GM18909 (cell line): Measurements from ENCODE around the gene B4GALT2.

ENCODE experiments used
- ATAC-seq: cut with Tn5 transposase; IDR thresholded peaks from one replicate; pipeline ENCODE4 v1.9.1; 2021; ENCODE audit warnings: mild to moderate bottlenecking; ENCODE audit not compliant: unreplicated experiment, poor library complexity

The B4GALT2 gene

GRCh38 chr1:43999455-43999854 is 20.4 kb downstream of the B4GALT2 start:
- ATAC-seq, result no peak

- ATAC-seq, result no peak
Observed at GRCh38 chr1:44000122-44000665, 21.2 kb downstream of the B4GALT2 start.

DNA sequence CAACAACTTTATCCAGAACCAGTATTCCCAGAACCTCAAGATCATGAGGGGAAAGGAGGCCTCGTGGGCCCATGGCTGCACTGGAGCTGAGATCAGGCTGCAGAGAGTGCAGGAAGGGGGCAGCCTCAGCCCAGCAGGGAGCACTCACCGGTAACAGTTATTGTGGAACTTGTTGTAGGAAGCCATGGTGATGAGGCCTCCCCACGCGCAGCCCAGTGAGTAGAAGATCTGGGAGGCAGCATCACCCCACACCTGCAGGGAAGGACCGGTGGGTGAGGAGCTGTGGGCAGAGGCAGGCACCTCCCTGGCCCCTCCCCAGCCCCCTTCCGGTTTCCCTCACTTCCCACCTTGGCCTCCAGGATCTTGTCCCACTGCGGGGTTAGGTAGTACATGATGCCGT is 23.2 kb downstream of the B4GALT2 start:
- ATAC-seq, result no peak

GRCh38 chr1:44002606-44003157 is 23.7 kb downstream of the B4GALT2 start:
- no peak for ATAC-seq

DNA sequence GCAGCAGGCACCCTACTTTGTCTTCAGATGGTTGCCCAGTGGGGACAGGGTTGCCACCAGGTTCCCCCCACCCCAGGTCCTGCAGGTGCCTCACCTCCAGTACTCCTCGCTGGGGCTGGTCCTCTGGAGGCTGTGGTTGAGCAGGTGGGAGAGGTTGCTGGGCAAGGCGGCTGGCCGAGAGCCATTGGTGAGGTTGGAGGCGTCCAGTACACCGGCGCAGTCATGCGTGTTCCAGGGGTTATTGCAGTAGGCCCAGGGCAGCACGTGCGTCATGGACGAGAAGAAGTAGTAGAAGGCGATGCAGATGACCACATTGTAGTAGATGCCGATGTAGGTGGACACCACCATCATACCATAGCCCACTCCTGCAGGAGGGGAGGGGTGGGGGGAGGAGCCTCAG is 29.2 kb downstream of the B4GALT2 start:
- no peak for ATAC-seq

DNA sequence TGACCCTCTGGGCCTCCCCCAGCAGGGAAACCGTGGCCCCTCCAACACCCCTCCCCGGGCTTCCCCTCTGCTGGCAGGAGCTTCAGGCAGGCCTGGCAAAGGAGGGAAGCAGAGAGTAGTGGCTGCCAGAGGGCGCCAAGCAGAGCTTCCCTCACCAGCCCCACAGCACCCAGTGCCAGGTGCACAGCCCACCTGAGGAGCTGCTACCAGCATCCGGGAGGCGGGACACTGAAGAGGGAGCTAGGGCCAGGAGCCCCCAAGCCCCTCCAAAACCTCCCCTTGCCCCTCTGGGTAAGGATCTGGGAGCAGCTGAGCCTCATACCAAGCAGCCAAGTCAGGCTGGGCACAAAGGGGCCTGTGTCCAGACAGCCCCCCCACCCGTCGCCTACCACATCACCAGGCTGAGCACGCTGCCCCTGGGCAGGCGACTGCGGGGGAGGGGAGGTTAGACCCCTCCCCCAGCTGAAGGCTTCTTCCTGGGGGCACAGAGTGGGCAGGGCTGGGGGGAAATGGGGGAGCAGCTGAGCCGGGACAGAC is 32.0 kb downstream of the B4GALT2 start:
- ATAC-seq, result no peak

DNA sequence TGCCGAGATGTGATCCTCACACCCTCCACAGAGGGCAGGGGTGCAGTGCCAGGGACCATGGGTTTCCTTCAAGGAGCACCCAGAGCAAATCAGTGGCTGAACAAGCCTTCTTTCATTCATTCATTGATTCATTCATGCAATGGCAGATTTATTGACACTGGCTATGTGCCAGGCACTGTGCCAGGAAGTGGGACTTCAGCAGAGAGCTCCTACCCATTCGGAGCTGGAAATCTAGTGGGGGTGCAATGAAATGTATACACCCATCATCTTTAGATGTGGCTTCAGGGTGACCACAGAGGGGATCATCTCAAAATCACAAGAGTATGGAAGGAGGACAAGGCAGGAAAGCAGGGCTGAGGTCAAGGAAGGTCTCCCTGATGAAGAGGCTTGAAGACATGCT is 33.4 kb downstream of the B4GALT2 start:
- no peak for ATAC-seq

GRCh38 chr1:44012941-44013609 is 34.1 kb downstream of the B4GALT2 start:
- ATAC-seq, result no peak

DNA sequence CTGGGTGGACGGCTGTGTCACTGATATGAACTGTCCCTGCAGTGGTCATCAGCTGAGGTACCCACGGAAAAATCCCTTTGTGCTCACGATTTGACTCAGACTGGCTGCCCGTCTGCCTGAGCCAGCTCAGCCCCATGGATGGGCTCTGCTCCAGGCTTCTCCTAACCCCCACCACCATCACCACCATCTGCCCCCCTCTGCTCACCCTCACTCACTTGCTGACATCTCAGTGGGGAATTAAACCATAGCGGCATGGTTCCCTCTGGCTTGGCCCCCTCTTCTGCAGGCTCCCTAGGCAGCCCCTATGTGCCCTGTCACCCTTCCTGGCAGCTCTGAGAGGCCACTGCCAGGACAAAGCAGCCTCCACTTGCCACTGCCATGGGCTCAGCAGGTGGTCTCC is 34.9 kb downstream of the B4GALT2 start:
- no peak for ATAC-seq

DNA sequence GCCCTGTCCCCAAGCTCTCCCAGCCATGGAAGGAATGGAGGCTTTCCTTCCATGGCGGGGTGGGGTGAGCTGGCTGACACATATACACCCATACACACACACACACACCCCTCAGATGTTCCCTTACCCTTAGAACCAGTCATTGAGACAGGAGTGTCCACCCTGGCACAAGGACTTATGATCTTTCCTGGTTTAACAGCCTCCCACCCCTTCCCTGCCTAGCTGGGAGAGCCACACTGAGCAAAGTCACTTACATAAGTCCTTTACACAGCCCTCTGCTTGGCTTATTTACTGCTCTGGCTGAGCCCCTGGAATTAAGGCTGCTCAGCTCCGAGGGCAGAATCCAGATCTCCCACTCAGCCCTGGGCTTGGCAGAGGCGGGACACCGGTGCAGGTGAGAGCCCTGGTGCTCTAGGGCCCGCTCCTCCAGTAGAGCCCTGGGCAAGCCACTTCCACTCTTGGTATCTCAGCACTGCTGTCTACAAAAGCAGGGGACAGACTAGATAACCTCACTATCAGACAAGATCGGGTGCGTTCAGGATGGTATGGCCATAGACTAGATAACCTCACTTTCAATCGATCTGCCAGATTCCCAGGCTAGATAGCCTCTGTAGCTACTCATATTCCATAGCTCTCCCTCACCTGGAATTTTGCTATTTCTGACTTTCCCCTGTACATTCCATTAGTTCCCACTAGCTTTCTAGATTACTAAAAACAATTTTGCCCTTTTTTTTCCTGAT is 35.5 kb downstream of the B4GALT2 start:
- ATAC-seq, result no peak

DNA sequence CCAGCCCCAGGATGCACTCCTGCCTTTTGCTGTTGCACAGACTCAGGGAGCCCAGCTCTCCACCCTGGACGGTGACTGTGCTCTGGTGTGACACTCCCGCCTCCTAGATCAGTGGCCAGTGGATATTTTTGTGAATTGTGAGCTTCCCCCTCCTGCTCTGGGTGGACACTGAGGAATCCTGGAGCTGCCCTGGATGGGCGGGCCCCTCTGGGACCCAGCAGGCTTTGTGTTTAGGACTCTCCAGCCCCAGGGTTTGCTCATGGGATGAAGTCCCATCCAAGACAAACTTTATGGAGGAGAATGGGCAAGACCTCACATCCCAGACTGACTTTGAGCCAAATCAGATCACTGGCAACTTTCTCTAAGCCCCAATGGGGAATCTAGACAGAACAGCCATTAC is 36.2 kb downstream of the B4GALT2 start:
- no peak for ATAC-seq

- no peak for ATAC-seq
Observed at GRCh38 chr1:44016041-44016889, 37.3 kb downstream of the B4GALT2 start.

DNA sequence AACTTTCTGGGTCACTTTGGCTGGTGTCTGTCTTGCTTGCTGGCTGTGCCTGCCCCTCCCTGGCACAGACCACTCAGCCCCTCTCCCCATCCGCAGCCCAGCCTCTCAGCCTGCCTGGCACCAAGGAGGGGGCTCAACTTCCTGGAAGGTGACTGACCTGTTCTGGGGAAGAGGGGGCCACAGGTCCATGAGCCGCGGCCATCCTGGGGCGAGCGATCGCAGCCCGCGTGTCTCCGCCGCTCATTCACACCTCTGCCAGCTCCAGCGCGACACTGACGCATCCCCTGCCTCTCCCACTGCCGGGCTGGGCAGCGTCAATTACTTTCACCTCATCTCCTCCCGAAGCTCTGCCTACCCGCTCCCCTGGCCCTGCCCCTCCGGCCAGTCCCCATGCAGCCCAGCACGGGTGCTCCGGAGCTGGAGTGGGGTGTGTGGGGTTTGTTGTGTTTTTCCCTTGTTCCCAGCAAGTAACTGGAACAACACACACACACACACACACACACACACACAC is 37.9 kb downstream of the B4GALT2 start:
- ATAC-seq, result no peak

DNA sequence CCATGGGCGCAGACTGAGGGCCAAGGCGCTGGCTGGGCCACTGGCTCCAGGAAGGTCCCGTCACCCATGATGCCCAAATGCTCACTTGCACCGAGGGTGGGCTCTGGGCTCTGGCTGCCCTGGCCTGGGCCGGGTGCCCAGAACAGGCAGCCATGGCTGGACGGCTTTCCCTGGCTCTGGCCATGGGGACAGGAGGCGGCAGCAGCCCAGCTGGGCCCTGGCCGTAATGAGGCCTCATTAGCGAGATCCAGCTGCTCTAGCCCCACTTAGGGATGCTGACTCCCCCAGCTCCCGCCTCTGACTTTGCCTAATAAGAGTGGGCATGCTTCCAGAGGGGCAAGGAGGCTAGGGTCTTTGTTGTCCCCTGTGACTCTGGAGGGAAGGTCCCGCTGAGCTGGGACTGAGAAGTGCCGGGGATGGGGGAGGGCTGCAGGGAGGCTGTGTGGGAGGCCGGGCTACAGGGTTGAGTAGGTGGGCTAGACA is 40.5 kb downstream of the B4GALT2 start:
- no peak for ATAC-seq

DNA sequence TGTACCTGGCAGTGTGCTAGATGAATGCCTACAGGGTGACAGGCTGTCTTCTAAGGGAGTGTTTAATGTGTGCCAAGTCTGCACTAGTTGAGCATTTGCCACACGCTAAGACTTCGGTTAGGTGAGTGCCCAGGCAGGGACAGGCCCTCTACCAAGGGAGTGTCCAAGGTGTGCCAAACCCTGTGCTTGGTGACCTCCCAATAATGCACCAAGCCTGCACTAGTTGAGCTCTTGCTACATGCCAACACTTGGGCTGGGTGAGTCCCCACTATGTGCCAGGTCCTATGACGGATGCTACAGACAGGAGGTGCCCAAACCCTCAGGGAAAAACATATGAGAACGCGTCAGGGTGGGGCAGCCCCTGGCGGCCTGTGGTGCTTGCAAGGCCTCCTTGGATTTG is 41.5 kb downstream of the B4GALT2 start:
- ATAC-seq, result no peak

DNA sequence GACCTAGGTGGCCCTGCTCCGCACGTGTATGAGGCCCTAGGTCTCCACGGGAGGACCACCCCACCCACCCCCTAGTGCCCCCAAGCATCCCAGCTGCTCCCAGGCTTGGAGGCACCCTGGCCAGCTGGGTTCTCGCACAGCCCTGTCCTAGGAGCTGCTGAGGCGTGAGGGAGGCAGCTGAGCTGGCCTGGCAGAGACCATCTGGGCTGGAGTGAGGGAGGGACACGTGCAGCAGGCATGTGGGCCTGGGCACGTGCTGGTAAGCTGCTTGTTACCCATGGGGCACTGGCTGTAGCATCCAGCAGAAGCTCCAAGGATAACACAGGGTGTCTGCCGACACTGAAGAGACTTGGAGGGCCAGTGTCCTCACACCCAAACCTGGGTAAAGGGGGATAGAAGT is 42.1 kb downstream of the B4GALT2 start:
- ATAC-seq, result no peak

GRCh38 chr1:44021581-44022321 is 42.7 kb downstream of the B4GALT2 start:
- no peak for ATAC-seq

DNA sequence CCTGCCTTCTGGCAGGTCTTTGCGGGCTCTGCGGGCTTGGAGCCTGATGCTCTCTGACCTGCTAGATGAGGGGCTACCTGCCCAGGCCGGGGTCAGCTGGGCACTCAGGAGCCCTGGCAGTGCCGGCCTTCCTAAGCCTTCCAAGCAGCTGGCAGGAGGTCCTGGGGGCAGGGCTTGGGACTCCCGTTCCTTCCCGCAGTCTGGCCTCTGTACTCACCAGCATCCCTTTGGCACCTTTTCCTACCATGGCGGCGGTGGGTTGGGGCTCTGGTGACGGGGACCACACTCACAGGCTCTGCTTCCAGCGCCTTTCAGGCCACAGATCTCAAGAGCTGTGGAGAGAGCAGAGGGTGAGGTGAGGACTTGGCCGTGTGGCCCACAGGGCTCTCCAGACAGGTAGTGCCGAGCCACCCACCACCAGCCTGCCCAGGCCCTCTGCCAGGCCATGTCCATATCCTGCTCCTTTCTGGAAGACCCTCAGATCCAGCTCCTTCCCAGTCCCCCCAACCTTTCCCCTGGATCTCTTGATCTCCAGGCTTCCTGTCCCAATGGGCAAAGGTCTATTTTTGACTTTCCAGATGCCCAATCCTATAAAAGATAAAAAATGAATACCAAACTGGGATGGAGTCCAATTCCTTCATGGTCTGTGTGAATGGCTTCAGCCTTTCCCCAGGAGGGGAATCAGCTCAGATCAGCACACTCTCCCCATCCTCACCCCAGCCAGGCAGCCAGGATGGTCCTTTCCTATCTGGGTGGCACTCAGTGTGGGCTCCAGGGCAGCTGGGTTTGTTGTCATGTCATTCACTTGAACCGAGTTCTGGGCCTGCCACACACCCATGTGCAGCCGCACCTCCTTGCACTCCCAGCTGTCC is 45.3 kb downstream of the B4GALT2 start:
- ATAC-seq, result no peak
